Neural cell (in vitro differentiated cells): ENCODE results near the gene IP6K3. TPM values are rescaled to one million over a fixed set of nuclear protein-coding genes. Genes with fewer than 3 reads are reported as not detected.

ENCODE experiments used
- H2AFZ ChIP-seq: fragments of 200-600, 300-800 bp; sonication (generic), shearing (Covaris generic); 2 replicates; pipeline ENCODE4 v1.6.0; 2014; ENCODE audit warnings: low read depth, mild to moderate bottlenecking, antibody characterized with exemption, low read length, moderate library complexity
- H3F3A ChIP-seq: fragments of 200-600 bp; shearing (Covaris generic); 2 replicates; pipeline ENCODE4 v1.6.1; 2016; ENCODE audit warnings: mild to moderate bottlenecking, moderate library complexity, mixed read lengths, antibody characterized with exemption, low read length; ENCODE audit not compliant: insufficient read depth, poor library complexity, severe bottlenecking
- H3K27ac ChIP-seq: fragments of 200-600, 300-800 bp; sonication (generic), shearing (Covaris generic); 2 replicates; pipeline ENCODE4 v1.5.1; 2014; ENCODE audit warnings: mild to moderate bottlenecking, low read length, moderate library complexity
- H3K27me3 ChIP-seq: fragments of 300-800, 200-600 bp; sonication (generic), shearing (Covaris generic); 2 replicates; pipeline ENCODE4 v1.6.0; 2014; ENCODE audit warnings: mild to moderate bottlenecking, low read depth, low read length, moderate library complexity; ENCODE audit not compliant: insufficient read depth
- H3K36me3 ChIP-seq: fragments of 300-800, 200-600 bp; sonication (generic), shearing (Covaris generic); 2 replicates; pipeline ENCODE4 v1.5.1; 2014; ENCODE audit warnings: mild to moderate bottlenecking, antibody characterized with exemption, low read length, moderate library complexity; ENCODE audit not compliant: insufficient read depth
- H3K4me2 ChIP-seq: fragments of 300-800, 200-600 bp; sonication (generic), shearing (Covaris generic); 2 replicates; pipeline ENCODE4 v1.6.0; 2014; ENCODE audit warnings: mild to moderate bottlenecking, low read length
- H3K4me3 ChIP-seq: fragments of 300-800, 200-600 bp; sonication (generic), shearing (Covaris generic); 2 replicates; pipeline ENCODE4 v1.5.1; 2014; ENCODE audit warnings: mild to moderate bottlenecking, low read length, moderate library complexity
- H3K79me2 ChIP-seq: fragments of 200-600 bp; shearing (Covaris generic); replicated peaks from 2 replicates; pipeline ENCODE4 v1.6.0; 2014; ENCODE audit warnings: mild to moderate bottlenecking, low read length, moderate library complexity; ENCODE audit not compliant: insufficient read depth
- H3K9ac ChIP-seq: fragments of 300-800, 200-600 bp; sonication (generic), shearing (Covaris generic); 2 replicates; pipeline ENCODE4 v1.6.1; 2016; ENCODE audit warnings: mild to moderate bottlenecking, low read length, mixed read lengths
- H3K9me2 ChIP-seq: fragments of 200-600 bp; shearing (Covaris generic); 2 replicates; pipeline ENCODE4 v1.6.1; 2016; ENCODE audit warnings: mild to moderate bottlenecking, low read length, mixed read lengths; ENCODE audit not compliant: insufficient read depth
- H3K9me3 ChIP-seq: fragments of 200-600, 300-800 bp; sonication (generic), shearing (Covaris generic); 2 replicates; pipeline ENCODE4 v1.6.1; 2016; ENCODE audit warnings: mild to moderate bottlenecking, mixed run types, low read length, moderate library complexity, mixed read lengths
- H4K20me1 ChIP-seq: fragments of 200-600 bp; shearing (Covaris generic); 2 replicates; pipeline ENCODE4 v1.6.1; 2016; ENCODE audit warnings: mild to moderate bottlenecking, mixed run types; ENCODE audit not compliant: insufficient read depth
- EP300 ChIP-seq: fragments of 450-650 bp; conservative IDR thresholded peaks from 2 replicates; pipeline ENCODE4 v1.6.1; 2014; ENCODE audit warnings: antibody characterized with exemption, mild to moderate bottlenecking, moderate library complexity; ENCODE audit not compliant: poor library complexity, severe bottlenecking
- EZH2 ChIP-seq: fragments of 200-600, 300-800 bp; shearing (Covaris generic), sonication (generic); IDR thresholded peaks from 2 replicates; pipeline ENCODE4 v1.6.1; 2014; ENCODE audit warnings: antibody characterized with exemption, low read length, borderline replicate concordance, mild to moderate bottlenecking; ENCODE audit not compliant: insufficient read depth, poor library complexity, severe bottlenecking
- MXI1 ChIP-seq: fragments of 450-650 bp; conservative IDR thresholded peaks from 2 replicates; pipeline ENCODE4 v1.6.1; 2014; ENCODE audit warnings: antibody characterized with exemption, mild to moderate bottlenecking; ENCODE audit not compliant: poor library complexity, severe bottlenecking
- POLR2AphosphoS5 ChIP-seq: IDR thresholded peaks from 2 replicates; pipeline ENCODE4 v1.6.1; 2012
- RAD21 ChIP-seq: fragments of 450-650 bp; conservative IDR thresholded peaks from 2 replicates; pipeline ENCODE4 v1.6.1; 2014; ENCODE audit warnings: antibody characterized with exemption, mild to moderate bottlenecking, moderate library complexity
- SMC3 ChIP-seq: fragments of 450-650 bp; conservative IDR thresholded peaks from 2 replicates; pipeline ENCODE4 v1.6.1; 2014; ENCODE audit warnings: antibody characterized with exemption, mild to moderate bottlenecking, moderate library complexity; ENCODE audit not compliant: poor library complexity
- TAF1 ChIP-seq: IDR thresholded peaks from 2 replicates; pipeline ENCODE4 v1.6.1; 2012; ENCODE audit warnings: low read depth
- polyA plus RNA-seq: library from polyadenylated mRNA; depleted of rRNA; stranded (reverse); fragments of >200 nt; gene quantifications from 2 replicates; pipeline ENCODE4 v1.2.3, GENCODE V29; 2014
- TF ChIP-seq, protein P1 (sequence below): fragments of 450-650 bp; IDR thresholded peaks from 2 replicates; pipeline ENCODE4 v1.5.1; 2014; ENCODE audit warnings: antibody characterized with exemption, mild to moderate bottlenecking, moderate library complexity; ENCODE audit not compliant: poor library complexity, severe bottlenecking
- TF ChIP-seq, protein P2 (sequence below): IDR thresholded peaks from 2 replicates; pipeline ENCODE4 v1.6.1; 2012; ENCODE audit warnings: borderline replicate concordance

IP6K3 gene
- polyA plus RNA-seq, 1 donor from 2014 or later = not detected

GRCh38 chr6:33751771-33752645 is 5.3 kb upstream of the IP6K3 start:
- Histone ChIP-seq H3K27me3 (no peaks in the 10 kb centered on the region), H3K9me3 (no peaks in the 10 kb centered on the region), H2AFZ (no peak overlapping the region)

DNA sequence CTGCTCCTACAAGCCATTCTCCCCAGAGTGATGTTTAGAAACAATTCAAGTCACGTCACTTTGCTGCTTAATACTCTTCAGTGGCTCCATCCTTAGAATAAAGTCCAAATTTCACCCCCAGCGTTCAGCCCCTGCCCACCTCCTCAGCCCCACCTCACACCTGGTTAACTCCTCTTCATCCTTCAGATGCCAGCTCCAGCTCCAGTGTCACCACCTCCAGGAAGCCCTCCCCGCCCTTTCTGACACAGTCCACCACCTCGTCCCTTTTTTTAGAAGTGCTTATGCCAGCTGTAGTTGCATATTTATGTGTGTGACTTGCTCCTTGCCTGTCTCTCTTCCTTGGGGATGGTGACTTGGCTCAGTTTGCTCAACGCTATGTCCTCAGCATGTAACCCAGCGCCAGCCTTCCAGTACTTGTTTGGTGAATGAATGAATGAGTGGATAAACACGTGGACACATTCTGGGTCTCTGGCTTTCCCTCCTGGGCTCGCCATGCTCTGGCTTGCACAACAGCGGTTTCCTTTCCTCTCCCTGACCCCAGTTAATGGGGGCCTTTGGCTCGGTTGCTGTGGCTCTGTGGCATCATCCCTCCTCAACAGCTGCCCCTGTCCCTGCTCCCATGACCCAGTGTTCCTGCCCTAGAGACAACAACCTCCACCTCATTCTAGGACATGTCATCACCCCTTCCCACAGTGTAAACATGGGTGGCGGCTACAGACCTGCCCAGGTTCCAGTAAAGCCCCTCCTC is 3.7 kb upstream of the IP6K3 start:
- no peaks in the 10 kb centered on the region for H3K9me3 ChIP-seq
- no peaks in the 10 kb centered on the region for H3K27me3 ChIP-seq
- H3K9ac ChIP-seq = no peak overlapping the region
- no peaks in the 10 kb centered on the region for H3K36me3 ChIP-seq
- H4K20me1 ChIP-seq = no peaks in the 10 kb centered on the region
- H3K4me3 ChIP-seq = no peak overlapping the region
- H3F3A ChIP-seq = no peaks in the 10 kb centered on the region
- H3K9me2 ChIP-seq = no peaks in the 10 kb centered on the region
- no peak for TF ChIP-seq TAF1
- no peak for TF ChIP-seq EP300
- H3K79me2 ChIP-seq = no peaks in the 10 kb centered on the region
- no peak overlapping the region for H3K27ac ChIP-seq
- H3K4me2 ChIP-seq = no peak overlapping the region
- H2AFZ ChIP-seq = no peak overlapping the region

More at GRCh38 chr6:33751771-33752645, 5.3 kb upstream of the IP6K3 start:
- H3K4me3 ChIP-seq = no peak overlapping the region
- TF ChIP-seq, protein P1, sequence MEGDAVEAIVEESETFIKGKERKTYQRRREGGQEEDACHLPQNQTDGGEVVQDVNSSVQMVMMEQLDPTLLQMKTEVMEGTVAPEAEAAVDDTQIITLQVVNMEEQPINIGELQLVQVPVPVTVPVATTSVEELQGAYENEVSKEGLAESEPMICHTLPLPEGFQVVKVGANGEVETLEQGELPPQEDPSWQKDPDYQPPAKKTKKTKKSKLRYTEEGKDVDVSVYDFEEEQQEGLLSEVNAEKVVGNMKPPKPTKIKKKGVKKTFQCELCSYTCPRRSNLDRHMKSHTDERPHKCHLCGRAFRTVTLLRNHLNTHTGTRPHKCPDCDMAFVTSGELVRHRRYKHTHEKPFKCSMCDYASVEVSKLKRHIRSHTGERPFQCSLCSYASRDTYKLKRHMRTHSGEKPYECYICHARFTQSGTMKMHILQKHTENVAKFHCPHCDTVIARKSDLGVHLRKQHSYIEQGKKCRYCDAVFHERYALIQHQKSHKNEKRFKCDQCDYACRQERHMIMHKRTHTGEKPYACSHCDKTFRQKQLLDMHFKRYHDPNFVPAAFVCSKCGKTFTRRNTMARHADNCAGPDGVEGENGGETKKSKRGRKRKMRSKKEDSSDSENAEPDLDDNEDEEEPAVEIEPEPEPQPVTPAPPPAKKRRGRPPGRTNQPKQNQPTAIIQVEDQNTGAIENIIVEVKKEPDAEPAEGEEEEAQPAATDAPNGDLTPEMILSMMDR = no peak
- TF ChIP-seq MXI1 (no peak), POLR2AphosphoS5 (no peak), TAF1 (no peak), SMC3 (no peak), EP300 (no peak), RAD21 (no peak), EZH2 (no peak)
- TF ChIP-seq, protein P2, sequence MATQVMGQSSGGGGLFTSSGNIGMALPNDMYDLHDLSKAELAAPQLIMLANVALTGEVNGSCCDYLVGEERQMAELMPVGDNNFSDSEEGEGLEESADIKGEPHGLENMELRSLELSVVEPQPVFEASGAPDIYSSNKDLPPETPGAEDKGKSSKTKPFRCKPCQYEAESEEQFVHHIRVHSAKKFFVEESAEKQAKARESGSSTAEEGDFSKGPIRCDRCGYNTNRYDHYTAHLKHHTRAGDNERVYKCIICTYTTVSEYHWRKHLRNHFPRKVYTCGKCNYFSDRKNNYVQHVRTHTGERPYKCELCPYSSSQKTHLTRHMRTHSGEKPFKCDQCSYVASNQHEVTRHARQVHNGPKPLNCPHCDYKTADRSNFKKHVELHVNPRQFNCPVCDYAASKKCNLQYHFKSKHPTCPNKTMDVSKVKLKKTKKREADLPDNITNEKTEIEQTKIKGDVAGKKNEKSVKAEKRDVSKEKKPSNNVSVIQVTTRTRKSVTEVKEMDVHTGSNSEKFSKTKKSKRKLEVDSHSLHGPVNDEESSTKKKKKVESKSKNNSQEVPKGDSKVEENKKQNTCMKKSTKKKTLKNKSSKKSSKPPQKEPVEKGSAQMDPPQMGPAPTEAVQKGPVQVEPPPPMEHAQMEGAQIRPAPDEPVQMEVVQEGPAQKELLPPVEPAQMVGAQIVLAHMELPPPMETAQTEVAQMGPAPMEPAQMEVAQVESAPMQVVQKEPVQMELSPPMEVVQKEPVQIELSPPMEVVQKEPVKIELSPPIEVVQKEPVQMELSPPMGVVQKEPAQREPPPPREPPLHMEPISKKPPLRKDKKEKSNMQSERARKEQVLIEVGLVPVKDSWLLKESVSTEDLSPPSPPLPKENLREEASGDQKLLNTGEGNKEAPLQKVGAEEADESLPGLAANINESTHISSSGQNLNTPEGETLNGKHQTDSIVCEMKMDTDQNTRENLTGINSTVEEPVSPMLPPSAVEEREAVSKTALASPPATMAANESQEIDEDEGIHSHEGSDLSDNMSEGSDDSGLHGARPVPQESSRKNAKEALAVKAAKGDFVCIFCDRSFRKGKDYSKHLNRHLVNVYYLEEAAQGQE = no peak
- no peaks in the 10 kb centered on the region for H3K79me2 ChIP-seq
- H3K4me2 ChIP-seq = no peak overlapping the region
- no peaks in the 10 kb centered on the region for H3K9me2 ChIP-seq
- H3F3A ChIP-seq = no peaks in the 10 kb centered on the region
- H4K20me1 ChIP-seq = no peaks in the 10 kb centered on the region
- no peak overlapping the region for H3K27ac ChIP-seq
- no peaks in the 10 kb centered on the region for H3K36me3 ChIP-seq
- H3K9ac ChIP-seq = no peak overlapping the region
